ENCODE measurements around the gene ALDH18A1. TPM values are rescaled to one million over a fixed set of nuclear protein-coding genes. Genes with fewer than 3 reads are reported as not detected.

Gene ALDH18A1
- total RNA-seq, 2 donors from 2014 or later, result 35.8 to 39.4 TPM

DNA sequence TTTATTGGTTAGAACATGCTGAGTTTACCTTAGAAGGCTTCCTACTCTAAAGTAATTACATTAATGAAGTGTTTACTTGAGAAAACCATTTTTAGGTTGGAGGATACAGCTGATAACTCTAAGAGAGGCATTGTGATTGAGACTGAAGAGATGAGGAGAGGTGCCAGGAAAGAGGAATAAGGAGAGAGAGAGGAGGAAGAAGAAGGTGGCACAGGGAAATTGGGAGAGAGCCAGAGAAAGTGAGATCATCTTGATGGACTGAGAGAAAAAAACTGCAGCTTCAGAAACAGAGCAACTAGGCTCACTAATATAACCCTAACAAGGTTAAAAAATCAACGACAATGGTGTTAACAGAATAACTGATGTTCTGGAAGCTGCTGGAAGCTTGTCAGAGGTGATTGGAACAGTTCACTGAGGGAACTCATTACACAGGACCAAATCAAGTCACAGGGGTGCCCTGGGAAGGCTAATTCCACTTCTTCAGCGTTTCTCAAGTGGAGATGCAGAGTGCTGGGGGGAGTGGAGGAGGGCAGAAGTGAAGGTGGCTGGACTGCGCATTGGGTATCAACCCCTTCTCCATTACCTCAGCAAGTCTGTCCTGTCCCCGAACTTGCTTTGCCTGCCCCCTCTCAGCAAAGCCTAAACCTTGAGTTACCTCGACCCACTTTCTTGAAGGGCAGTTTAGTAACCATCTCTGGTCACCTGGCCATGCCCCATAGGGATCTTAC lies 88.4 kb downstream of the ALDH18A1 start:
- Histone ChIP-seq H3K9me3 (no peaks in the 10 kb centered on the region), H3K4me3 (no peak overlapping the region), H3K4me1 (ENCODE audit: control insufficient read depth in 1 of 2, low read depth in 2 of 2) (peaks cover 7 to 11% of the 10 kb centered on the region in 2 donors), H3K36me3 (no peaks in the 10 kb centered on the region), H3K27ac (no peak overlapping the region), H3K27me3 (replicated peaks; ENCODE audit: insufficient read depth) (no peaks in the 10 kb centered on the region)
- TF ChIP-seq, protein P1, sequence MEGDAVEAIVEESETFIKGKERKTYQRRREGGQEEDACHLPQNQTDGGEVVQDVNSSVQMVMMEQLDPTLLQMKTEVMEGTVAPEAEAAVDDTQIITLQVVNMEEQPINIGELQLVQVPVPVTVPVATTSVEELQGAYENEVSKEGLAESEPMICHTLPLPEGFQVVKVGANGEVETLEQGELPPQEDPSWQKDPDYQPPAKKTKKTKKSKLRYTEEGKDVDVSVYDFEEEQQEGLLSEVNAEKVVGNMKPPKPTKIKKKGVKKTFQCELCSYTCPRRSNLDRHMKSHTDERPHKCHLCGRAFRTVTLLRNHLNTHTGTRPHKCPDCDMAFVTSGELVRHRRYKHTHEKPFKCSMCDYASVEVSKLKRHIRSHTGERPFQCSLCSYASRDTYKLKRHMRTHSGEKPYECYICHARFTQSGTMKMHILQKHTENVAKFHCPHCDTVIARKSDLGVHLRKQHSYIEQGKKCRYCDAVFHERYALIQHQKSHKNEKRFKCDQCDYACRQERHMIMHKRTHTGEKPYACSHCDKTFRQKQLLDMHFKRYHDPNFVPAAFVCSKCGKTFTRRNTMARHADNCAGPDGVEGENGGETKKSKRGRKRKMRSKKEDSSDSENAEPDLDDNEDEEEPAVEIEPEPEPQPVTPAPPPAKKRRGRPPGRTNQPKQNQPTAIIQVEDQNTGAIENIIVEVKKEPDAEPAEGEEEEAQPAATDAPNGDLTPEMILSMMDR (IDR thresholded peaks at IDR 0.05), result no peak
- DNase-seq (ENCODE audit: low spot score), result no peak
- no peak for ATAC-seq (ENCODE audit: insufficient number of reproducible peaks, low FRiP score, low read depth)

DNA sequence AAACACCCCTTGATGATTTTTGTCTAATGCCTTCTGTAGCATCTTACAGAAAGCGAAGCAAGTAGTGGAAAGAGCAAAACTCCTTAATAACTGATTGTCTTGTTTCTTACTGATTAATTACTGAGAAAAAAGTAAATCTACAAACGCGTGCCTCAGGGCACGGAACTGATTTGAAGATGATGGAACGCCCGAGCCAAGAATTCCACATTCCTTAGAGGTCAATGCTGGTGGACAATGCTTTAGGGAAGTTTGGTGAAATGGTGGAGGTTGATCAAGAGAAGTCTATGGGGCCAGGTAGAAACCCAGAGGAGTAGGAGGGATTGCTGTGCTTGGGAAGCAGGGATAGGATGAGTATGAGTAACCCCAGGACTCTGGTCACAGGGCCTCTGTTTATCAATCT lies 90.4 kb downstream of the ALDH18A1 start:
- H3K4me3 ChIP-seq, result no peak overlapping the region
- H3K27ac ChIP-seq, result no peak overlapping the region
- no peak for ATAC-seq (ENCODE audit: insufficient number of reproducible peaks, low FRiP score, low read depth)
- peaks cover 7 to 20% of the 10 kb centered on the region in 2 donors for H3K4me1 ChIP-seq (ENCODE audit: control insufficient read depth in 1 of 2, low read depth in 2 of 2)
- H3K9me3 ChIP-seq, result no peaks in the 10 kb centered on the region
- no peaks in the 10 kb centered on the region for H3K36me3 ChIP-seq
- TF ChIP-seq, protein P1 (IDR thresholded peaks at IDR 0.05), result no peak
- DNase-seq (ENCODE audit: low spot score), result no peak
- no peaks in the 10 kb centered on the region for H3K27me3 ChIP-seq (replicated peaks; ENCODE audit: insufficient read depth)

DNA sequence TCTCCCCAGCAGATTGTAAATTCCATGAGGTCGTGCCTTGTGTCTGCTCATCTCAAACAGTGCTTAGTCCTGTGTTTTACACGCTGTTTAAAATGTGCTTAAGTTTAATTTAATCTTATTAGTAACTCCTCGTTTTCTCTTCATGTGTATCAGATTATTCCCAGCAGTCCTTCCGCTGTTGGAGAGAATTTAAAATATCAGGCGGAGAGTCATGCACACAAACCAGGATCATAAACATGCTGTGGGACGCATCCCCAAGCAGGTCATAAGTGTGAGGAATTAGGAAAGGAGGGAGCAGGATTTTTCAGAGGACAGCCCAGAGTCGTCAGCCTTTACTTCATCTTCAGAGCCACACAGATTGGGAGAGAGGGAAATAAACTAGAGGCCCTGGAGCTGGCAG lies 91.2 kb downstream of the ALDH18A1 start:
- ATAC-seq (ENCODE audit: insufficient number of reproducible peaks, low FRiP score, low read depth), result no peak
- no peak for DNase-seq (ENCODE audit: low spot score)
- TF ChIP-seq, protein P1 (IDR thresholded peaks at IDR 0.05), result no peak
- no peaks in the 10 kb centered on the region for H3K27me3 ChIP-seq (replicated peaks; ENCODE audit: insufficient read depth)
- H3K4me1 ChIP-seq (ENCODE audit: control insufficient read depth in 1 of 2, low read depth in 2 of 2), result peaks cover 7 to 20% of the 10 kb centered on the region in 2 donors
- H3K4me3 ChIP-seq, result no peak overlapping the region
- H3K36me3 ChIP-seq, result no peaks in the 10 kb centered on the region
- H3K9me3 ChIP-seq, result no peaks in the 10 kb centered on the region
- no peak overlapping the region for H3K27ac ChIP-seq

DNA sequence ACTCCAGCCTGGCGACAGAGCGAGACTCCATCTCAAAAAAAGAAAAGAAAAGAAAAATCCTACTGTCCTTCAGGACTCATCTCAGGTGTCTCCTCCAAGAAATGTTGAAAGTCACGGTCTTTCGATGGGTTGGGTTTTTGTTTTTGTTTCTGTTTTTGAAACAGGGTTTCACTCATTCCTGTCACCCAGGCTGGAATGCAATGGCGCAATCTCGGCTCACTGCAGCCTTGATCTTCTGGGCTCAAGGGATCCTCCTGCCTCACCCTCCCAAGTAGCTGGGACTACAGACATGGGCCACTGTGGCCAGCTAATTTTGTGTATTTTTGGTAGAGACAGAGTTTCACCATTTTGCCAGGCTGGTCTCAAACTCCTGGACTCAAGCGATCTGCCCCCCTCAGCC lies 92.2 kb downstream of the ALDH18A1 start:
- Histone ChIP-seq H3K27me3 (replicated peaks; ENCODE audit: insufficient read depth) (no peaks in the 10 kb centered on the region), H3K27ac (no peak overlapping the region), H3K4me3 (no peak overlapping the region), H3K36me3 (no peaks in the 10 kb centered on the region), H3K9me3 (no peaks in the 10 kb centered on the region), H3K4me1 (ENCODE audit: control insufficient read depth in 1 of 2, low read depth in 2 of 2) (peaks cover 7 to 20% of the 10 kb centered on the region in 2 donors)
- TF ChIP-seq, protein P1 (IDR thresholded peaks at IDR 0.05), result no peak
- ATAC-seq (ENCODE audit: insufficient number of reproducible peaks, low FRiP score, low read depth) (no peak), DNase-seq (ENCODE audit: low spot score) (no peak)

DNA sequence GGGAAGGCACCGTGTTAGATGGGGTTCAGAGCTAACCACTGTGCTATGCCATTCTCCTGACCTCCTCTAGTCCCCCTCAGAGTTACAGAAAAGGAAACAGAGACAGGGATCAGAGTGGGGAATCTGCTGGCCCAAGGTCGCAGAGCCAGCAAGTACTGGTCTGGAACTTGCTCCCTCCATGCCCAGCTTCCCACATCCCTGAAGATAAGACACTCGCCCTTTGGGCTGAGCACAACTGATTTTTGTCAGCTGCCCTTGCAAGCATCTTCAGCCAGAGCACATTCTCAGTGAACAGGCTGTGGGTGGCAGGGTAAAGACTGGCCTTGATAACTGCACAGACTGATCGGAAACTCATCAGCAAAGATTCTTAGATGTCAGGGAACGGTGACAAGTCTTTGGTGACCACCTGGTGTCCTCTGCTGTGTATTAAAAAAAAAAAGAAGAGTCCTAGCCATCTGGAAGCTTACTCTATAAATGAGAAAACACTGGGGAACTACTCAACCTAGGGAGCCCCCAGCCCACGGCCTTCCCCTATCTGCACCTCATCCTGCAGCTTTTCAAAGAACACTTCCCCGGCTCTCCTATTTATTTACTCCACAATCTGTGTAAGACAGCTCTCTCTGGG lies 94.1 kb downstream of the ALDH18A1 start:
- no peak overlapping the region for H3K27ac ChIP-seq
- TF ChIP-seq, protein P1 (IDR thresholded peaks at IDR 0.05), result no peak
- no peak for DNase-seq (ENCODE audit: low spot score)

More for the DNA sequence above, 94.1 kb downstream of the ALDH18A1 start:
- no peaks in the 10 kb centered on the region for H3K27me3 ChIP-seq (replicated peaks; ENCODE audit: insufficient read depth)
- no peak overlapping the region for H3K4me3 ChIP-seq
- no peak for ATAC-seq (ENCODE audit: insufficient number of reproducible peaks, low FRiP score, low read depth)
- H3K36me3 ChIP-seq, result no peaks in the 10 kb centered on the region
- no peaks in the 10 kb centered on the region for H3K9me3 ChIP-seq
- peaks cover 0 to 8% of the 10 kb centered on the region in 2 donors for H3K4me1 ChIP-seq (ENCODE audit: control insufficient read depth in 1 of 2, low read depth in 2 of 2)

Measured in thoracic aorta (tissue), 2 donors.